Spleen (tissue), 7 donors: ENCODE measurements around the gene NCOA1.

Source experiments
- POLR2A ChIP-seq, 3 donors: fragments of 450-650 bp; IDR thresholded peaks; one replicate each; pipeline ENCODE4 v1.5.1; 2017; ENCODE audit warnings: antibody characterized with exemption in 3 of 3, mild to moderate bottlenecking in 1 of 3
- POLR2AphosphoS5 ChIP-seq, 3 donors: sonication (generic); formaldehyde crosslinking; IDR thresholded peaks; one replicate each; pipeline ENCODE4 v1.5.1; 2017; ENCODE audit warnings: antibody characterized with exemption in 3 of 3
- TF ChIP-seq, protein P1 (sequence below), 11 experiments: fragments of 200-600 bp in 7 of 11; fragments of 450-650 bp in 4 of 11; sonication (generic) in 4 of 11; IDR thresholded peaks in 8 of 11; conservative IDR thresholded peaks in 3 of 11; 1 replicate in 7 of 11; 2 replicates in 4 of 11; pipeline versions ENCODE4 v1.4.0 to v1.8.0; 2016 to 2021; ENCODE audit warnings: antibody characterized with exemption in 11 of 11, inconsistent platforms in 4 of 11, mild to moderate bottlenecking in 1 of 11
- donor health status: DM: no; HTN: no; CAD: no; lungs with moderate emphysema.
- donor health status: DM: no; HTN: no; CAD: no.
- donor health status: DM: no; HTN: no; CAD: no.

- TF ChIP-seq, protein P1, sequence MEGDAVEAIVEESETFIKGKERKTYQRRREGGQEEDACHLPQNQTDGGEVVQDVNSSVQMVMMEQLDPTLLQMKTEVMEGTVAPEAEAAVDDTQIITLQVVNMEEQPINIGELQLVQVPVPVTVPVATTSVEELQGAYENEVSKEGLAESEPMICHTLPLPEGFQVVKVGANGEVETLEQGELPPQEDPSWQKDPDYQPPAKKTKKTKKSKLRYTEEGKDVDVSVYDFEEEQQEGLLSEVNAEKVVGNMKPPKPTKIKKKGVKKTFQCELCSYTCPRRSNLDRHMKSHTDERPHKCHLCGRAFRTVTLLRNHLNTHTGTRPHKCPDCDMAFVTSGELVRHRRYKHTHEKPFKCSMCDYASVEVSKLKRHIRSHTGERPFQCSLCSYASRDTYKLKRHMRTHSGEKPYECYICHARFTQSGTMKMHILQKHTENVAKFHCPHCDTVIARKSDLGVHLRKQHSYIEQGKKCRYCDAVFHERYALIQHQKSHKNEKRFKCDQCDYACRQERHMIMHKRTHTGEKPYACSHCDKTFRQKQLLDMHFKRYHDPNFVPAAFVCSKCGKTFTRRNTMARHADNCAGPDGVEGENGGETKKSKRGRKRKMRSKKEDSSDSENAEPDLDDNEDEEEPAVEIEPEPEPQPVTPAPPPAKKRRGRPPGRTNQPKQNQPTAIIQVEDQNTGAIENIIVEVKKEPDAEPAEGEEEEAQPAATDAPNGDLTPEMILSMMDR (IDR thresholded peaks at IDR 0.05 in 8 of 11, conservative IDR thresholded peaks at IDR 0.05 in 3 of 11): no peak
- TF ChIP-seq POLR2A (IDR thresholded peaks at IDR 0.05) (no peak), POLR2AphosphoS5 (IDR thresholded peaks at IDR 0.05) (no peak)
These were observed 132.5 kb downstream of the NCOA1 start for GRCh38 chr2:24623535-24623934.
